Measurements from ENCODE around the gene PIK3R1.
A peak's percentile ranks its signal among the peaks of the same experiment; 100 is the strongest.

PIK3R1 gene

DNA sequence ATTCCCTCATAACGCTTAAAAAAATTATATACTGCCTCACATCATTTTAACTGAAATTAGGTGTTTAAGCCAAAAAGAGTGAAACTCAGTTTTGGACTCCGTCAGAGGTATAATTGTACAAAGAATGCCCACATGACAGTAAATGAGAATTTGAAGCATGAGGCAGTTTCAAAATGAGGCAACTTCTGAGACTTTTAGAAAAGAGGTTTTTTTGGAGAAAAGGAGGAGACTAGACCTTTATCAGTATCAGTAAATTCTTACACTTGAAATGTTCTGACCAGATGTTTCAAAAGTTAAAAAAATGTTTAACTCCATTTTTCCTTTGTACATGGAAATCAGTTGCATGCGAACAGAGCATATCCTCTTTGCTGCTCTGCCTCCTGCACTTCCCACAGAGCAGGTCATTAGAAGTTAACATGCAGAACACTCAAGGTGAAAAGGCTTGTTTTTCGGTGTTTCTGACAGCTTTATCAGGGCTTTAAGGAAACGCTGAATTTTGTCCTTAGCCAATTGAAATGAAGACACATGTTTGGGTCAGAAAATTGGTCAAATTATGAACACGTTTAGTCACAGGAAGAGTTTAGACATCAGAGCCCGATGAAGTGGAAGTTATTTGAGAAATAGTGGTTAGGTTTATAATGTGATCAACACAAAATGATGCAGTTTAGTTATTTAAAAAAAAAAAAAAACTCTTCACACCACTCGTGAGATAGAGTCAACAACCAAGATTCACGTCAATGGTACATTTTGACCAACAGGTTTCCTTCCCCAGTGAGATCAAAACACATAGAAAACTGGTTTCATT is 59.5 kb downstream of the PIK3R1 start:
- DNase-seq, result no peak

DNA sequence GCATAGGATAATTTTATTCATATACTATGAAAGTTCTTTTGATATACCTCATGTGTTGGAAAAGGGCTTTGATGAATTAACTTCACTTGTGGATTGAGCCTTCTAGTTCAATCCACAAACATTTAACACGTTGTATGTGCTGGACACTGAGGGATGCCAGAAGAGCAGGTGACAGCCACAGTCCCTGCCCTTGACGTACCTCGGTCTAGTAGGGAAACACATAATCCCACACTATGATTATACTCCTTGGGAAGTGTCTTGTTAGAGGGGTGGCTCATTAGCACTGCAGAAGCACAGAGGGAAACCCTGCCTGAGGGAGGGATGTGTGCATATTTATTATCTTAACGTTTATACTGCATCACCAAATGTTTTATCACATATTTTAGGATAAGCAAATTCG is 61.2 kb downstream of the PIK3R1 start:
- DNase-seq, result no peak

DNA sequence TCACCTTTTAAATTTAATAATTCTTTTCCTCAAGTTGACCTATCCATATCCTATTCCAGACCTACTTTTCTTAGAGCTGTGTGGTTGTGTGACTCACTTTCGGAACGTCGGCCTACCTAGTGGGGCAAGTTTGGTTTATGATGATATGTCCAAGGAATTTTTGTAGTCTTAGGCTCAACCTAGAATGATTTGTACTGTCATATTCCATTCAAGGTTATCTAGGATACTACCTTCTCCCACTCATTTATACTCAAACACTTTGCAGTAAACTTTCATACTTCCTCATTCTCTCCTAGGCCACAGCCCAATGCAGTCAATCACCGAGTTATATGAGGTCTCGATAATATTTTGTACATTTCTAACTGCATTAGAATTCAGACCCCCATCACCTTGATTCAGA is 61.9 kb downstream of the PIK3R1 start:
- no peak for DNase-seq

DNA sequence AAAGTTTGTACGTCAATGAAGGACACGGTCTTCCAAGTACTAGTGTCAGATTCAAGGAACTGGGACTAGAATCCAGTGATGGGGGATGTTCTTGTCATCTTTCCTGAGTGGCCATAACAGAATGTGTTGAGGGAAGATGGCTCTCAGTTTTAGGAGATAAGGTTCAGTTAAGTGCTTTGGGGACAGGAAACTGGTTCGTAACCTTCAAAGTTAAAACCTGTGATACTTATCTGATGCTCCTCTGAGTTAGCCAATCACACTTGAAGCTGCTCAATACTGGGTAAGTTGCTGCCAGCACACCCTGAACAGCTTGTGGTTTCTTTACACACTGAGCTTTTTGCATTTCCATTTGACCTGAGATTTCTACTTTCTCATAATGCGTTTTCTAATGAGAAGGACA is 64.4 kb downstream of the PIK3R1 start:
- no peak for DNase-seq

DNA sequence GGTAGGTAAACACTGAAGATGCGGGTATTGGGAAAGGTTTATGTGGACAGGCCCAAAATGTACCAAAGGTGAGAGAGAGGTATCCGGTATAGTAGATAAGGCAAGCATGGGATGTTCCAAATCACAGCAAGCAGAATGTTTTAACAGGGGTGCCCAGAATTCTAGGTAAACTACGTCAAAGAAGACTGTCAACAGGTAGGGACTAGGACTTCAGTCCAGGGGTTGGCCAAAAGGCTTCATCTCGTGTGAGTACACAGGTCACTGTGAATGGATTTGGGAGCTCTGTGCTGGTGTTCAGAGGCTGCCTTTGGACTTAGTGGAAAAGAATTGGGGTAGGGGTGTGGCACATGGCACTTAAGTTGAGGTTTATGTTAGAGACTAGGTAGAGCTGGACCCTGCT is 66.4 kb downstream of the PIK3R1 start:
- DNase-seq, result no peak

DNA sequence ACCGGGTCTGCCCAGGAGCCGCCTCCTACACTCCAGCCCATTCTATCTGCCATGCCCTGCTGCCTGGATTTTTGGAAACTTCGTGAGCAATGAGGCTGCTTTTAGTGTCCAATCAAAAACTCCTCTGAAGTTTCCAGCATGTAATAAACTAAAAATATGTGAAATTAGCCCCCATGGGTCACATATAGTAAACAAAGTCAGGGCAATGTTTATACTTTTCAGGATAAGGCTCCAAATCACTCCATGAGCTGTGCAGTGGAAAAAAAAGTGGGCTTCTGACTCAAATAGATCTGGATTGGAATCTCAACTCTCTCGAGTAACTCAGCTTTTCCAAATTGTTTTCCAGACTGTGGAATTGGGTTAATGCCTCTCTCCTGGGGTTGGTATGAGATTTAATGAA is 68.2 kb downstream of the PIK3R1 start:
- DNase-seq, result no peak

DNA sequence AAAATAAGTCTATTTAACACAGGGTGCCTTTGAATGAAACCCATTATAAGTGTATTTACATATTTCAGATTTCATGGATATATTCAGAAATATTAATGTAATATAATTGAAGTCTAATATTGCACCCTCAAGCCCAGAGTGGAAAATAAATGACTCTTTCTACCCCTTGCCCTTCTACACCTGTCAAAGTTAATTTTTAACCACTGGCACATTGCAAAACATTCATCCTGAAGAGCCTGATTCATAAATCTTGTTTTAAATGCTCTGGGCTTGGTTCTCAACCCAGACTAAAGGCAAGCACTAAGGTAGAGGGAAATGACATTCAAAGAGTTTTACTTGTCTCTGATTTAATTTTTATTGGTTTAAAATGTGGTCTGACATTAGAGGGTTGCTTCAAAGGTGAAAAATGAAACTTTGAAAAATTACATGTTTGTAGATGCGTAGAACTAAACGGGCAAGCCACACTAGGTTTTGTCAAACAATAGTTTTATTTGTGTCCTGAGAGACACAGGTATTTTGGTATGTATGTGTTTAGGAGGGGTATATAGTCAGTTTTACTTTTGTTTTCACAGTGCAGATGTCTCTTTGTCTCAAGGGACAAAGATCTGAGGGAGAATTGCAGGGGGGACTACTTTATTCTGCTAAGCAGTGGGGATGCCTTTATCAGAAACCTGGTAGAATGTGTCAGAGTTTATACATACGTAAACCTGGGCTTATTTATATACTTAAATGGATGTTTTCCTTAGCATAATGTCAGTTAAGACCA is 69.7 kb downstream of the PIK3R1 start:
- no peak for DNase-seq

DNA sequence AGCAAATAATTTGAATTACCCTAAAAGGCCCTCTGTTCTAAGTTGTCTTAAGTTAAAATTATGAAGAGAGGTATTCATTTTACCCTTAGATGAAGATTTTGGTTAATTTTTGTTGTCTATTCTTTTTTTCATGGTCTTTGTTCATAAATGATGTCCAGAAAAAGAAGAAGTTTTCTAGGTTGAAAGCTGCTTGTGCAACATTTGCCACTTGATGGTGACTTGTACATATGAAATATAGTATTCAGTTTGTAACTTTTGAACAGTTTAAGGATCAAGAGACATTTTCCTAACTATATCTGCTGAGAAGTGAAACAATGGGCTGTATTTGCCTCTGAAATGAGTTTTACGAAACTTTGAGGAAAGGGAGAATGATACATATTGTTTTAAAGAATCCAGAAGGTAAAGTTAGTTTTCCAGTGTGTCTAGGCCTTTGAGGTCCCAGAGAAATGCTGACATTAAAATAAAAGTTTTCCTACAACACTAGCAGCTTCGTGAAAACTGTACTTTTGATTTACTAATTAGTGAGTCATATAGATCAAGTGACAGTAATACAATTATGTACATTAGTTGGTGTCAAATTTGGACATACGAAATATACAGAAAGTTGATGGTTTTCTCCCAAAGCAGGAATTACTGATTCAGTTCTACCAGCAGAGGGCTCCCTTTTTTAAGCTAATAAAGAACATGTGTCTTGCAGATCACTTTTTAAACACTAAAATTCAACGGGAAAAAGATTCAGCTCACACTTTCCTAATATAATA is 70.5 kb downstream of the PIK3R1 start:
- peak; percentile 18 for DNase-seq

DNA sequence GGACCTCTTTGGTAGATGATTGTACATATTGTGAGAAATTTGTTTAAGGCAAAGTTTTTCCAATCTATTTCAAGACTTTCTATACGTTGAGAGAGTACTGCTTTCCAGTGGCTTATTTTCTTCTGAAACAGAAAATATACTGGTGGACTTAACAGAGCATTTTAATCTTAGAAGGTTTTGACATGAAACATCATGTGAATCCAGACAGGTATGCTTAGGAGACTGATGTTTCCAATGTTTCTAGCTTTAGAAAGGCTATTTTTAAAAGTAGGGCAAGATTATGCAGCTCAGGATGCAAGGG is 71.0 kb downstream of the PIK3R1 start:
- no peak for DNase-seq

DNA sequence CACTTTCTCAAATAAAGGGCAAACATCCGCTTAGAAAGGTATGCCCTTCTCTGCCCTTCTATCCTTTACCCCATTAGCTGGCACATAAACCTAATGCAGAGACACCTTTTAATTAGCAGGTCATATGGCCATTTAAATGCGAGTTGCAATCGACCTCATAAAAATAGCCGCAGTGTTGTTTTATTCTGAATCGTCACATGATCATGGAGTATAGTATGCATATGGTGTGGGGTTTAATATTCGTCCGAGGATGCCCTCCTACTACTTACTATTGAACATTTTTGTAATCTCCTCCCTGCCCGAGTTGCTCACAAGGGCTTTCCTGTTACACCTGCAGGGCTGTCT is 72.0 kb downstream of the PIK3R1 start:
- DNase-seq, result no peak

DNA sequence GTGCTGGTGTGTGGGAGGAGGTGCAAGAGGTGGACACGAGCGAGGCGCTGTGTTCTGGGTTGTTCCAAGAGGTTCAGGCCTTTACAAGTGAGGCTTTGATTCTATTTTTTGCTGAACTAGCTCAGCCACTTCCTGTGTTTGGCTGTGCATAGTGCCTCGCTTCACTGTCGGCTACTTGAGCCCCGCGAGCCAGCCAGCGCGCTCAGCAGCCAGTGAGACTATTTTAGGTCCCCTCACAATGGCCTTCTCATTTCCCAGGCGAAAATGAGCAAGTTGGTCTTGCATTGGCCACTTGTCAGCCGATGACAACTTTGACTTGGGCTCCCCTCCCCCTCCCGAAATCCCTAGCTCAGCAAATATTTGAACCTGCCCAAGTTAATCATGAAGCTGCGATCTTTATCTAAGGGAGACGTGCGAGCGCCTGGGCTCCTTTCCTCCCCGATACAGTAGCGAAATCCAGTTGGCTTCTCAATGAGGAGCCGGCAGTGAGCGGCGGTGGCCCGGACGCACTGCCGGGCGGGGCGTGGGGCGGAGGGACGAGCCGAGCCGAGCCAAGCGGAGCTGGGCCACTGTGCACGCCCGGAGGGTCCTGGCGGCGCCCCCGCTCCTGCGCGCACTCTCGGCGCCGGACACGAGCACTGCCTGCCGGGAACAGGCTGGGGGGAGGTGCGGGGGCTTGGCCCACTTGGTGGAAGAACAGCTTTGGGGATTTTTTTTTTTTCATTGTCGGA is 72.6 kb downstream of the PIK3R1 start:
- peak; percentile 39 for DNase-seq

DNA sequence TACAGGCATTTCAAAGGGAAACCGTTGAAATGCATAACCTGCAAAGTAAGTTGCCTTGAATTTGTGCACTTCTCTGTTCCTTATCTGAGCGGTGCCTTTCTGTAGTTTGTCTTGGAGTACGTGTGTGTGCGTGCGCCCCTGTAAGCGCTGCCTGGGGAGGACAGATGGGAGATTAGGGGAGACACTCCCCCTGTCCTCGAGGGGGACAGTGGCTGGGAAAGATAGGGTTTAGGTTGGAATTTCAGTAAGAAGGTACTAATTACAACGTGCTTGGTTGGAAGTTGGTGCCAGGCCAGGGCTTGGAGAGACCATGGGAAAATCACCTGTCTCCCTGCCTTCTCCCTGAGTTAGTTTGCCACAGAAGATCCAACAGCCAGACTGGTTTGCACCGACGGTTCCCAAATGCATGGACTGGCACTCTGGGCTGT is 73.2 kb downstream of the PIK3R1 start:
- no peak for DNase-seq

DNA sequence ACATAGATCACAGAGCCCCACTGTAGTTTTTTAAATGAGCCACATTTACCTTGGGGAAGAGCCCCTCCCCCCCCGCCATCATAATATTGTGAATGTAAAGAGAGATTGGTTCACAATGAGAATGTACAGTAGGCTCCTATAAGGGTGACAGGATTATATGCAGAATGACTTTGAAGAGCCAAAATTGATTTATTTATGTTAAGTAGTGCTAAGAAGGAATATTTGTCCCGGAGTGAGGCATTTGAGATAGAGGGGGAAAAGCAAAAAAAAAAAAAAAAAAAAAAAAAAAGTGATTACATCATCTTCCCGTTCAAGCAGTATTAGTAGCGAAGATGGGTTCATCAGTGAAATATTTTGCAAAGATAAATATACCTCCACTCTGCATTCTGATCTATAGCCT is 73.9 kb downstream of the PIK3R1 start:
- no peak for DNase-seq

DNA sequence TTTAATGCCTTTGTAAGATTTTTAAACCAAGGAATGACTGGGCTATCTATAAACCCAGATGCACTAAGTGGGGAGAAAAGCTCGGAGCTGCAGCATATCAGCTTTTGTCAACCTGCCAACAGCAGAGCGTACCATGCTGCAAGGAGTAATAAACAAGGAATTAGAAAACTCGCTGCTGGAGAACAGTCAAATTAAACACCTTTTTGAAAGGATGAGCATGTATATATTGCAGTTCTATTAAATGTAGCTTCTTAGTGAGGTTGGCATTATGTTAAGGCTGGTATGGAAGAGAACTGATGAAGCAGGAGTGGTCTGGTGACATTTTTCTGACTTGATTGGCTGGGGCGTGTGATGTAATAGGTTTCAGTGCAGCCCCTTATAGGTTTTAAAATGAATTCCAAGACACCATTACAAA is 74.7 kb downstream of the PIK3R1 start:
- no peak for DNase-seq

DNA sequence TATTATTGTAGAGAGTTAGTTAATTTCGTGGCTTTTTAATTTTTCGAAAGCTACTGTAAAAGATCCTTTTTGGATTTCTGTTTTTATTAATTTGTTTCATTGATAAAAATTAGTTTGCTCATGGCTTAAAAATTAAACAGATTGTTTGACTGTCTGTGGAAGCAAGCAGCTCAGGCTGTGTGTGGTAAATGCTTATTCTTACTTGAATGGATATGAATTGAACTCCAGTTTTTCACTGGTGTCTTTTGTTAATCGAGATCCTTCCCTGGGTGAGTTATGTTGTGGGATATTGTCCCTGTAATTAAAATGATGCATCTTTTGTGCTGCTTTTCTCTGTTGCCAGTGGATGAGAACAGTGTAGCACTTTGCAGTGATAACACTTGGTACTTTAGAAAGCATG is 75.3 kb downstream of the PIK3R1 start:
- no peak for DNase-seq

DNA sequence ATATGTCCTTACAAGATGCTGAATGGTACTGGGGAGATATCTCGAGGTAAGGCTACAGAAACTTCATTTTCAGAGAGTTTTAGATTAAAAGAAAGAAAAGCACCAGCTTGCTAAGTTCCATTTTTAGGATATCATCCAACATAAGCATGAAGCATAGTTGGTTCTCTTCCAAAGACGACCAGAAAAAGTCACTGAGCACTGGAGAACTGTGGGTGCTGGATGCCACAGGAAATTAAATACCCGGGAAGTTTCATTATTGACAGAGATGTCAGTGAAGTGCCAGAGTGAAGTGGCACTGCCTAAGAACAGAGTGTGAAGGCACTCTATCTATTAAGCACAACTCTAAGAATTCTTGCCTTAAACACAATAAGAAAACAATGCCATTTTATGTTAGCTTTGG is 76.8 kb downstream of the PIK3R1 start:
- DNase-seq, result no peak

DNA sequence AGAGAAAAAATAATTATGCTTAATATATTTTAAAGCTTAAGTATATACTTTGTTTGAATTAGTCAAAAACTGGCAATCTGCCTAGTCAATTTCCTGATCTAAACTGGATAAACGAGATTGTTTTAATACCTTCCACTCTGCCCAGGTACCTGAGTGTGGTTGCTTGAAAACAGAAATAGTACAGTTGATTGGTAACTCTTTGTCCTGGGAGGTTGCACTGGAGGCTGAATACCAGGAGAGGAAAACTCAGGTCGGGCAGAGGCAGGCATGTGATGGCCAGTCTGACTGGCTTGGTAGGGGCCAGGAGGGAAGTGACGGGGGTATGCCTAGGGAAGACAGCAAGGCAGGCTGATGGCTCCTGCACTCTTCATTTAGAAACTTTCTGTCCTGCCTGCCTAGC is 80.2 kb downstream of the PIK3R1 start:
- no peak for DNase-seq

DNA sequence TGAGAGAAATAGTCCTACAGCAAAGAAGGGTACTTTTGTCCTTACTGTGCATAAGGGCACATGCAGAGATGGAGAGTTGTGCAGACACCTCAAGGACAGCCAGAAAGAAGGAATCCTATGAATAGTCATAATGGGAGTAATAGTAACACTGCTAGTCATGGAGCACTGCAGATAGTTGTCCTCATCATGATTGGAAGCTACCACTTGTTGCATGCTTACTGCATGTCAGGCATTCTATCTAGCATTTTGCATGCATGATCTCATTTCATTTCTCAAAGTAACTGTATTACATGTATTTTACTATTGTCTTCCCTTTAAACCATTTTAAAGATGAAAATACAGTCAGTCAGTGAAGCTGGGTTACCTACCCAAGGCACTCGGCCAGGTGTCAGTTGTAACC is 81.3 kb downstream of the PIK3R1 start:
- DNase-seq, result no peak

DNA sequence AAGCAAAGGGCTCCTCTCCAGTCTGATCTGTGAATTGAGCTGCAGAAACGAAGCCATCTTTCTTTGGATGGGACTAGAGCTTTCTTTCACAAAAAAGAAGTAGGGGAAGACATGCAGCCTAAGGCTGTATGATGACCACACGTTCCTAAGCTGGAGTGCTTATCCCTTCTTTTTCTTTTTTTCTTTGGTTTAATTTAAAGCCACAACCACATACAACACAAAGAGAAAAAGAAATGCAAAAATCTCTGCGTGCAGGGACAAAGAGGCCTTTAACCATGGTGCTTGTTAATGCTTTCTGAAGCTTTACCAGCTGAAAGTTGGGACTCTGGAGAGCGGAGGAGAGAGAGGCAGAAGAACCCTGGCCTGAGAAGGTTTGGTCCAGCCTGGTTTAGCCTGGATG is 82.1 kb downstream of the PIK3R1 start:
- DNase-seq, result no peak

DNA sequence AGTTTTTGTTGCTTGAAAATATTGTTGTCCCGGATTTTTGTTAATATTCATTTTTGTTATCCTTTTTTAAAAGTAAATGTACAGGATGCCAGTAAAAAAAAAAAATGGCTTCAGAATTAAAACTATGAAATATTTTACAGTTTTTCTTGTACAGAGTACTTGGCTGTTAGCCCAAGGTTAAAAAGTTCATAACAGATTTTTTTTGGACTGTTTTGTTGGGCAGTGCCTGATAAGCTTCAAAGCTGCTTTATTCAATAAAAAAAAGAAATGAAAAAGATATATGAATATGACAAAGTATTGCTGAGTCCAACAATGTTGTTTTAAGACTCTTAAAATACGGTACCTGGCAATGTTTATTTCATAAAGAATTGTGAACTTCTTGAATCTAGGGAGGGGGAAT is 82.9 kb downstream of the PIK3R1 start:
- no peak for DNase-seq

DNA sequence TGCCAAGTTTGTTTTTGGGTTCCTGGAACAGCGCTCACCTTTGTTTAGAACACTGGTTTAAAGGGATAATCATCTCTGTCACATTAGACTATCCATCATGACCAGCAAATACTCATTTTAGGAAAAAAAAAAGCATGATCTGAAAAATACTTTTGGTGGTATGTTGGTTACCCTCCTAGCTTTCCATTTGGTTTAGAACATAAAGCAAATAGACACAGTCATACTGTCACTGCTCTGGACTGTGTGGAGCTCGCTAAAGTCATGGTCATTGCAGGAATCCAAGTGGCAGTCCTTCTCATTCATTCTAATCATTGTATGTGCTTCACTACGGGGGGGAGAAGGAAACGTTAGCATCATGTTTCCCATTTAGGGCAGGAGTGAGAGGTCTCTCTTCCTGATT is 83.5 kb downstream of the PIK3R1 start:
- no peak for DNase-seq

DNA sequence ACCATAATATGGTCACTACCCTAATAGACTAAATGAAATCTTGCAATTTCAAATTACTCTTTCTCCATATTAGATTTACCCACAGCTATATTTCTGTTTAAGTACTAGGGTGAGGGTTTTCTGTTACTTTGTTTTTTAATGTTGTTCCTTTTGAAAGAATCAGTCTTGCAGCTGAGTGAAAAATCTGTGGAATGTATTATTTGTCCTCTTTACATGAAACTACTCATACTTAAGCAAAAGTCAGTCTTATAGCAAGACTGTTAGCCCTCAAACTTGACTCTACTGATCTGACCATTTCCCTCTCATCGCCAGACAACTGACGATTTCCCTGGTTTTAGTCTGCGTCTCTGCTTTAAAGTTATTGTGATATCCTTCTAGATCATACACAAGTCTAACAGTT is 84.0 kb downstream of the PIK3R1 start:
- DNase-seq, result no peak

DNA sequence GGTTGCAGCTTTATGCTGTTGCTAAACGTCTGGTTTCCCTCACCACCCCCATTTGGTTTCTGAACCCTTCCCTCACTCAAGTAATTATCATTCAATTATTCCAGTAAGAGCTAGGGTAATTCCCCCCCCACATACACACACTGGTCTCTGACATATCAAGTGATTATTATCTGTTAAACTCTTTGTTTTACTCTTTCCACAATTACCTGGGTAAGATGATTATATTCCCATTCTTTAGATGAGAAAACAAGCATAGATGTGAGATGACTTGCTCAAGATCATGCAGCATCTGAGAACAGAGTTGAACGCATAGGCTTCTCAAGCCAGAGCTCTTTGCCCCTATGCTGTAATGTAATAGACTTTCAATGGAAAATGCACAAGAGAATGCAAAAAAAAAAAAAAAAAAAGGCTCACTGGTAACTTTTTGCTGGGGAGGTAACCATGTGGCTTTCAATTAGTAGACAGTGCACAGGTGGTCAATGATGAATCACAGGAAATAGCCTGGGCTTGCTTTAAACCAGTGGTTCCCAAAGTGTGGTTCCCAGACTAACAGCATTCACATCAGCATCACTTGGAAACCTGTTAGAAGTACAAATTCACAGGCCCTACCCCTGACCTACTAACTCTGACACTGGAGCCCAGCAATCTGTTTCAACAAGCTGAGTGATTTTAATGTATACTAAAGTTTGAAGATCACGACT is 87.6 kb downstream of the PIK3R1 start:
- no peak for DNase-seq

Data from SHP77 treated with DMSO at 0.1 percent for 48 hours (cell line).